Hepatocyte (in vitro differentiated cells): ENCODE data around the gene PER1.

Experiments
- EZH2 ChIP-seq: fragments of 200-600 bp; sonication (generic); IDR thresholded peaks from 2 replicates; pipeline ENCODE4 v1.6.1; 2016; ENCODE audit warnings: antibody characterized with exemption, mild to moderate bottlenecking, borderline replicate concordance
- TF ChIP-seq, protein P1 (sequence below): fragments of 200-600 bp; sonication (generic); IDR thresholded peaks from 2 replicates; pipeline ENCODE4 v1.5.1; 2016; ENCODE audit warnings: antibody characterized with exemption, mild to moderate bottlenecking; ENCODE audit not compliant: poor library complexity

DNA sequence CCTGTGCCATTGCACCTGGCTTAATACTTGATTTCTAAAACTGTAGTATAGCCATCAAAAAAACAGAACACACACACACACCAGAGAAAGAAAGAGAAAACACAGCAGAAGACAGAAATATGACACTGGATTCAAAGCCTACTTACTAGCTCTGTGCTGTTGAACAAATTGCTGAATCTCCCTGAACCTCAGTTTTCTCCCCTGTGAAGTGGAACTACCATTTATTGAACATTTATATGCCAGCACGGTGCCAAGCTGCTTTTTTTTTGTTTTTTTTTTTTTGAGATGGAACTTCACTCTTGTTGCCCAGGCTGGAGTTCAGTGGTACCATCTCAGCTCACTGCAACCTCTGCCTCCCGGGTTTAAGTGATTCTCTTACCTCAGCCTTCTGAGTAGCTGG lies 51.4 kb downstream of the PER1 start:
- TF ChIP-seq, protein P1, sequence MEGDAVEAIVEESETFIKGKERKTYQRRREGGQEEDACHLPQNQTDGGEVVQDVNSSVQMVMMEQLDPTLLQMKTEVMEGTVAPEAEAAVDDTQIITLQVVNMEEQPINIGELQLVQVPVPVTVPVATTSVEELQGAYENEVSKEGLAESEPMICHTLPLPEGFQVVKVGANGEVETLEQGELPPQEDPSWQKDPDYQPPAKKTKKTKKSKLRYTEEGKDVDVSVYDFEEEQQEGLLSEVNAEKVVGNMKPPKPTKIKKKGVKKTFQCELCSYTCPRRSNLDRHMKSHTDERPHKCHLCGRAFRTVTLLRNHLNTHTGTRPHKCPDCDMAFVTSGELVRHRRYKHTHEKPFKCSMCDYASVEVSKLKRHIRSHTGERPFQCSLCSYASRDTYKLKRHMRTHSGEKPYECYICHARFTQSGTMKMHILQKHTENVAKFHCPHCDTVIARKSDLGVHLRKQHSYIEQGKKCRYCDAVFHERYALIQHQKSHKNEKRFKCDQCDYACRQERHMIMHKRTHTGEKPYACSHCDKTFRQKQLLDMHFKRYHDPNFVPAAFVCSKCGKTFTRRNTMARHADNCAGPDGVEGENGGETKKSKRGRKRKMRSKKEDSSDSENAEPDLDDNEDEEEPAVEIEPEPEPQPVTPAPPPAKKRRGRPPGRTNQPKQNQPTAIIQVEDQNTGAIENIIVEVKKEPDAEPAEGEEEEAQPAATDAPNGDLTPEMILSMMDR, result no peak
- TF ChIP-seq EZH2, result no peak
